GM23248 (cell line): ENCODE data around the gene ZNF324B.
"Not testable (repeated sequence)": the region's sequence is repeated elsewhere in the genome, so short reads cannot be mapped to it uniquely, and the experiment has no call there.

ENCODE experiments used
- EZH2 ChIP-seq: fragments of 200-600 bp; sonication (generic); IDR thresholded peaks from 2 replicates; pipeline ENCODE4 v1.6.1; 2018; ENCODE audit warnings: antibody characterized with exemption, mild to moderate bottlenecking; ENCODE audit not compliant: insufficient read depth, poor library complexity, severe bottlenecking
- EZH2phosphoT487 ChIP-seq: fragments of 200-600 bp; sonication (generic); IDR thresholded peaks from 2 replicates; pipeline ENCODE4 v1.6.1; 2018; ENCODE audit warnings: antibody characterized with exemption, moderate library complexity, mild to moderate bottlenecking, low read depth; ENCODE audit not compliant: insufficient read depth

DNA sequence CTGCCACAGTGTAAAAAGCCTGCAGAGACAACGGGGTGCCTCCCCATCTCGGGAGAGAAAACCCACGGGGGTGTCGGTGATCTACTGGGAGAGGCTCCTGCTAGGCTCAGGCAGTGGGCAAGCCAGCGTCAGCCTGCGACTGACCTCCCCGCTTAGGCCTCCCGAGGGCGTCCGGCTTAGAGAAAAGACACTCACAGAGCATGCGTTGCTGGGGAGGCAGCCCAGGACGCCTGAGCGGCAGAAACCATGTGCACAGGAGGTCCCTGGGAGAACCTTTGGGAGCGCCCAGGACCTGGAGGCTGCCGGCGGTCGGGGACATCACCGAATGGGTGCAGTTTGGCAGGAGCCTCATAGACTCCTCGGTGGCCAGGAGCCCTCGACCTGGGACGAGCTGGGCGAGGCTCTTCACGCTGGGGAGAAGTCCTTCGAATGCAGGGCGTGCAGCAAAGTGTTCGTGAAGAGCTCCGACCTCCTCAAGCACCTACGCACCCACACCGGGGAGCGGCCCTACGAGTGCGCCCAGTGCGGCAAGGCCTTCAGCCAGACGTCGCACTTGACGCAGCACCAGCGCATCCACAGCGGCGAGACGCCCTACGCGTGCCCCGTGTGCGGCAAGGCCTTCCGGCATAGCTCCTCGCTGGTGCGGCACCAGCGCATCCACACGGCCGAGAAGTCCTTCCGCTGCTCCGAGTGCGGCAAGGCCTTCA, 19.6 kb downstream of the ZNF324B start:
- TF ChIP-seq EZH2, EZH2phosphoT487: not testable (repeated sequence)
